Astrocyte (in vitro differentiated cells and primary cell): ENCODE data around the gene HYI. TPM values are rescaled to one million over a fixed set of nuclear protein-coding genes. Genes with fewer than 3 reads are reported as not detected.
A peak's percentile ranks its signal among the peaks of the same experiment; 100 is the strongest.

Experiments
- DNase-seq: peaks from one replicate; pipeline ENCODE4 v3.0.0-alpha.2; 2010; ENCODE audit warnings: low read depth
- FAIRE-seq: peaks from 2 replicates; lab custom pipeline; 2011; peaks lifted over from hg19 to GRCh38; lab: Jason Lieb, UNC
- H2AFZ ChIP-seq: 2 replicates; pipeline ENCODE4 v1.6.0; 2012; ENCODE audit warnings: low read depth, low read length, inconsistent platforms
- H3K27ac ChIP-seq: 2 replicates; pipeline ENCODE4 v1.5.1; 2011; ENCODE audit warnings: low read depth, low read length, inconsistent platforms
- H3K27me3 ChIP-seq: 2 replicates; pipeline ENCODE4 v1.6.0; 2011; ENCODE audit warnings: low read length, inconsistent platforms; ENCODE audit not compliant: insufficient read depth
- H3K36me3 ChIP-seq: 2 replicates; pipeline ENCODE4 v1.5.1; 2011; ENCODE audit warnings: low read length, inconsistent platforms; ENCODE audit not compliant: insufficient read depth
- H3K4me1 ChIP-seq: 2 replicates; pipeline ENCODE4 v1.5.1; 2011; ENCODE audit warnings: low read length, inconsistent platforms; ENCODE audit not compliant: insufficient read depth
- H3K4me2 ChIP-seq: 2 replicates; pipeline ENCODE4 v1.6.0; 2012; ENCODE audit warnings: low read length, inconsistent platforms
- H3K4me3 ChIP-seq: 2 replicates; pipeline ENCODE4 v1.5.1; 2011; ENCODE audit warnings: low read depth, mild to moderate bottlenecking, low read length, inconsistent platforms; ENCODE audit not compliant: insufficient read depth
- H3K79me2 ChIP-seq: 2 replicates; pipeline ENCODE4 v1.6.0; 2012; ENCODE audit warnings: mild to moderate bottlenecking, low read length, inconsistent platforms; ENCODE audit not compliant: insufficient read depth
- H3K9ac ChIP-seq: 2 replicates; pipeline ENCODE4 v1.6.0; 2012; ENCODE audit warnings: mild to moderate bottlenecking, low read length, inconsistent platforms
- H3K9me3 ChIP-seq: 2 replicates; pipeline ENCODE4 v1.5.1; 2012; ENCODE audit warnings: low read depth, mild to moderate bottlenecking, low read length, inconsistent platforms; ENCODE audit not compliant: insufficient read depth
- H4K20me1 ChIP-seq: 2 replicates; pipeline ENCODE4 v1.6.0; 2012; ENCODE audit warnings: low read length, inconsistent platforms; ENCODE audit not compliant: insufficient read depth
- H3K27ac Mint-ChIP-seq: one replicate; pipeline ENCODE4 v1.8.0; 2021; ENCODE audit warnings: mild to moderate bottlenecking, mixed read lengths; ENCODE audit not compliant: unreplicated experiment
- H3K27me3 Mint-ChIP-seq: one replicate; pipeline ENCODE4 v1.8.0; 2021; ENCODE audit warnings: low read depth, mixed read lengths; ENCODE audit not compliant: unreplicated experiment
- H3K36me3 Mint-ChIP-seq: one replicate; pipeline ENCODE4 v1.8.0; 2021; ENCODE audit warnings: low read depth, mixed read lengths; ENCODE audit not compliant: unreplicated experiment
- H3K4me1 Mint-ChIP-seq: one replicate; pipeline ENCODE4 v1.8.0; 2021; ENCODE audit warnings: low read depth, mixed read lengths; ENCODE audit not compliant: unreplicated experiment
- H3K4me3 Mint-ChIP-seq: one replicate; pipeline ENCODE4 v1.8.0; 2021; ENCODE audit warnings: mild to moderate bottlenecking, moderate library complexity, mixed read lengths; ENCODE audit not compliant: unreplicated experiment
- H3K9me3 Mint-ChIP-seq: one replicate; pipeline ENCODE4 v1.8.0; 2021; ENCODE audit warnings: mild to moderate bottlenecking, mixed read lengths; ENCODE audit not compliant: unreplicated experiment
- CTCF ChIP-seq: IDR thresholded peaks from 2 replicates; pipeline ENCODE4 v1.5.1; 2011; ENCODE audit warnings: low read depth, mild to moderate bottlenecking, inconsistent platforms, low read length, moderate library complexity; ENCODE audit not compliant: insufficient read depth
- EZH2 ChIP-seq: IDR thresholded peaks from 2 replicates; pipeline ENCODE4 v1.6.1; 2012; ENCODE audit warnings: mild to moderate bottlenecking, low read length, inconsistent platforms; ENCODE audit not compliant: insufficient read depth
- total RNA-seq: library from RNA; stranded (reverse); gene quantifications from 2 replicates; pipeline ENCODE4 v1.2.1, GENCODE V29; 2021

The HYI gene
- total RNA-seq, 1 donor from 2014 or later, result 31.0 TPM

GRCh38 chr1:43482215-43482614, 28.5 kb upstream of the HYI start:
- Histone ChIP-seq H3K36me3 (no peaks in the 10 kb centered on the region), H4K20me1 (no peaks in the 10 kb centered on the region), H3K4me2 (no peak overlapping the region), H2AFZ (no peak overlapping the region), H3K79me2 (no peaks in the 10 kb centered on the region), H3K27me3 (no peaks in the 10 kb centered on the region), H3K4me1 (no peaks in the 10 kb centered on the region), H3K4me3 (no peak overlapping the region), H3K9ac (no peak overlapping the region), H3K9me3 (no peaks in the 10 kb centered on the region), H3K27ac (no peak overlapping the region)
- no peak overlapping the region for H3K27ac Mint-ChIP-seq
- H3K4me3 Mint-ChIP-seq, result no peak overlapping the region
- no peak for TF ChIP-seq EZH2
- no peak for TF ChIP-seq CTCF
- peaks cover 6% of the 10 kb centered on the region for H3K9me3 Mint-ChIP-seq
- peaks cover 2% of the 10 kb centered on the region for H3K4me1 Mint-ChIP-seq
- H3K27me3 Mint-ChIP-seq, result no peaks in the 10 kb centered on the region
- FAIRE-seq (peak; percentile 26), DNase-seq (no peak)
- H3K36me3 Mint-ChIP-seq, result peaks cover 3% of the 10 kb centered on the region

- TF ChIP-seq EZH2, result no peak
- TF ChIP-seq CTCF, result no peak
- Histone ChIP-seq H3K4me2 (no peak overlapping the region), H3K4me3 (no peak overlapping the region), H4K20me1 (no peaks in the 10 kb centered on the region), H2AFZ (no peak overlapping the region), H3K36me3 (no peaks in the 10 kb centered on the region), H3K9ac (no peak overlapping the region), H3K27ac (no peak overlapping the region), H3K9me3 (no peaks in the 10 kb centered on the region), H3K27me3 (no peaks in the 10 kb centered on the region), H3K4me1 (peaks cover 2% of the 10 kb centered on the region), H3K79me2 (no peaks in the 10 kb centered on the region)
- Mint-ChIP-seq H3K27ac (no peak overlapping the region), H3K36me3 (peaks cover 3% of the 10 kb centered on the region), H3K4me3 (no peak overlapping the region), H3K27me3 (no peaks in the 10 kb centered on the region), H3K9me3 (peaks cover 6% of the 10 kb centered on the region), H3K4me1 (peaks cover 3% of the 10 kb centered on the region)
- no peak for FAIRE-seq
- no peak for DNase-seq
Observed at GRCh38 chr1:43481491-43481890, 27.8 kb upstream of the HYI start.

GRCh38 chr1:43479414-43479813, 25.7 kb upstream of the HYI start:
- H3K9me3 ChIP-seq, result no peaks in the 10 kb centered on the region
- DNase-seq, result no peak
- peaks cover 14% of the 10 kb centered on the region for H3K4me1 ChIP-seq
- H3K36me3 ChIP-seq, result no peaks in the 10 kb centered on the region
- H3K27ac Mint-ChIP-seq, result no peak overlapping the region
- no peak overlapping the region for H3K4me3 ChIP-seq
- H3K9me3 Mint-ChIP-seq, result peaks cover 6% of the 10 kb centered on the region
- no peak overlapping the region for H3K4me2 ChIP-seq
- H3K4me3 Mint-ChIP-seq, result no peak overlapping the region
- no peak for TF ChIP-seq CTCF
- no peaks in the 10 kb centered on the region for H3K27me3 ChIP-seq
- no peak overlapping the region for H3K27ac ChIP-seq
- no peaks in the 10 kb centered on the region for H4K20me1 ChIP-seq
- no peak overlapping the region for H2AFZ ChIP-seq
- no peaks in the 10 kb centered on the region for H3K36me3 Mint-ChIP-seq
- H3K79me2 ChIP-seq, result no peaks in the 10 kb centered on the region
- no peak overlapping the region for H3K9ac ChIP-seq
- H3K27me3 Mint-ChIP-seq, result no peaks in the 10 kb centered on the region
- FAIRE-seq, result no peak
- peaks cover 13% of the 10 kb centered on the region for H3K4me1 Mint-ChIP-seq
